RWPE2 (cell line): ENCODE data around the gene CDKL2.

Experiments
- ATAC-seq: fragments of 200-7000 bp; cut with Tn5 transposase; 3 replicates; pipeline ENCODE4 v1.9.1; 2021; ENCODE audit warnings: low read depth
- DNase-seq: peaks from one replicate; pipeline ENCODE4 v3.0.0-alpha.2; 2020; ENCODE audit warnings: low spot score
- H3K27ac ChIP-seq: fragments of 450-650 bp; 2 replicates; pipeline ENCODE4 v1.5.1; 2017; ENCODE audit warnings: mild to moderate bottlenecking; ENCODE audit not compliant: poor library complexity, severe bottlenecking
- H3K27me3 ChIP-seq: fragments of 250-450 bp; sonication (Bioruptor Pico); 2 replicates; pipeline ENCODE4 v1.5.1; 2021; ENCODE audit warnings: mild to moderate bottlenecking, moderate library complexity; ENCODE audit not compliant: insufficient read depth, poor library complexity, severe bottlenecking
- H3K36me3 ChIP-seq: fragments of 250-450 bp; sonication (Bioruptor Pico); 2 replicates; pipeline ENCODE4 v1.5.1; 2020; ENCODE audit warnings: low read depth, mild to moderate bottlenecking, moderate library complexity
- H3K4me1 ChIP-seq: fragments of 250-450 bp; sonication (Bioruptor Pico); 2 replicates; pipeline ENCODE4 v1.5.1; 2021; ENCODE audit warnings: mild to moderate bottlenecking, moderate library complexity; ENCODE audit not compliant: insufficient read depth, poor library complexity, severe bottlenecking
- H3K4me3 ChIP-seq: fragments of 250-450 bp; sonication (Bioruptor Pico); 2 replicates; pipeline ENCODE4 v1.5.1; 2021; ENCODE audit warnings: mild to moderate bottlenecking, moderate library complexity; ENCODE audit not compliant: severe bottlenecking
- H3K9me3 ChIP-seq: fragments of 250-450 bp; sonication (Bioruptor Pico); 2 replicates; pipeline ENCODE4 v1.5.1; 2021; ENCODE audit warnings: mild to moderate bottlenecking, moderate library complexity; ENCODE audit not compliant: severe bottlenecking
- TF ChIP-seq, protein P1 (sequence below): fragments of 450-650 bp; IDR thresholded peaks from one replicate; pipeline ENCODE4 v1.5.1; 2017; ENCODE audit warnings: mild to moderate bottlenecking, moderate library complexity; ENCODE audit not compliant: poor library complexity, severe bottlenecking

Gene CDKL2

DNA sequence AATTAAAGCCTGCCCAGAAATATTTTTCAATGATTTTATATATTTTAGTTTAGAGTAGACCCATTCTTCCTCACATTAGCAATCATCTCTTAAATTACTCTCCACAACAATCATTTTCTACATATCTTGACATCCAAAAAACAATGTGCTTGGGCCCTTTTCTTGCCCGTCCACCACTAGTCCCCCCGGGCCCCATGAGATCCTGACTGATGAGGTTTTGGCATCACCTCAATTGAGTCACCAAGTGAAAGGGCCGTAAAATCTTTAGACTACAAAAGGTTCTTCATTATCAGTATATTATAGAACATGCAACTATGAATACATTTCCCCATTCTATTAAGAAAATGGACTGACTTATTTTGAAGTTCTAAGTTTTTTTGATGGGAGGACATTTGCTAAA is 4.0 kb upstream of the CDKL2 start:
- H3K4me3 ChIP-seq = no peak overlapping the region
- no peak overlapping the region for H3K27ac ChIP-seq
- no peaks in the 10 kb centered on the region for H3K27me3 ChIP-seq
- H3K4me1 ChIP-seq = peaks cover 5% of the 10 kb centered on the region
- TF ChIP-seq, protein P1, sequence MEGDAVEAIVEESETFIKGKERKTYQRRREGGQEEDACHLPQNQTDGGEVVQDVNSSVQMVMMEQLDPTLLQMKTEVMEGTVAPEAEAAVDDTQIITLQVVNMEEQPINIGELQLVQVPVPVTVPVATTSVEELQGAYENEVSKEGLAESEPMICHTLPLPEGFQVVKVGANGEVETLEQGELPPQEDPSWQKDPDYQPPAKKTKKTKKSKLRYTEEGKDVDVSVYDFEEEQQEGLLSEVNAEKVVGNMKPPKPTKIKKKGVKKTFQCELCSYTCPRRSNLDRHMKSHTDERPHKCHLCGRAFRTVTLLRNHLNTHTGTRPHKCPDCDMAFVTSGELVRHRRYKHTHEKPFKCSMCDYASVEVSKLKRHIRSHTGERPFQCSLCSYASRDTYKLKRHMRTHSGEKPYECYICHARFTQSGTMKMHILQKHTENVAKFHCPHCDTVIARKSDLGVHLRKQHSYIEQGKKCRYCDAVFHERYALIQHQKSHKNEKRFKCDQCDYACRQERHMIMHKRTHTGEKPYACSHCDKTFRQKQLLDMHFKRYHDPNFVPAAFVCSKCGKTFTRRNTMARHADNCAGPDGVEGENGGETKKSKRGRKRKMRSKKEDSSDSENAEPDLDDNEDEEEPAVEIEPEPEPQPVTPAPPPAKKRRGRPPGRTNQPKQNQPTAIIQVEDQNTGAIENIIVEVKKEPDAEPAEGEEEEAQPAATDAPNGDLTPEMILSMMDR = no peak
- no peak for ATAC-seq
- no peaks in the 10 kb centered on the region for H3K36me3 ChIP-seq
- H3K9me3 ChIP-seq = no peaks in the 10 kb centered on the region
- DNase-seq = no peak

DNA sequence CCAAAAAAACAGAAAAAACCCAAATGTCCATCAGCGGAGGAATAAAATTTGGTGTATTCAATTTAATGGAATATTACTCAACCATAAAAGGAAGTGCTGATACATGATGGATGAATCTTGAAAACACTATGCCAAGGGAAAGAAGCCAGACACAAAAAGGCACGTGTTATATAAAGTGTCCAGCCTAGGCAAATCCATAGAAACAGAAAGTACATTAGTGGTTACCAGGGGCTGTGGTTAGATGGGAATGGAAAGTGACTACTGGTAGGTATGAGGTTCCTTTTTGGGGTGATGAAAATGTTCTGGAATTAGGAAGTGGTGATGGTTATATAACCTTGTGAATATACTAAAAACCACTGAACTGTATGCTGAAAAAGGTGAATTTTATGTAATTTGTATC is 3.5 kb upstream of the CDKL2 start:
- no peak for ATAC-seq
- peaks cover 8% of the 10 kb centered on the region for H3K4me1 ChIP-seq
- H3K27me3 ChIP-seq = no peaks in the 10 kb centered on the region
- no peak overlapping the region for H3K27ac ChIP-seq
- no peak overlapping the region for H3K4me3 ChIP-seq
- TF ChIP-seq, protein P1 = no peak
- no peaks in the 10 kb centered on the region for H3K36me3 ChIP-seq
- H3K9me3 ChIP-seq = no peaks in the 10 kb centered on the region
- no peak for DNase-seq

DNA sequence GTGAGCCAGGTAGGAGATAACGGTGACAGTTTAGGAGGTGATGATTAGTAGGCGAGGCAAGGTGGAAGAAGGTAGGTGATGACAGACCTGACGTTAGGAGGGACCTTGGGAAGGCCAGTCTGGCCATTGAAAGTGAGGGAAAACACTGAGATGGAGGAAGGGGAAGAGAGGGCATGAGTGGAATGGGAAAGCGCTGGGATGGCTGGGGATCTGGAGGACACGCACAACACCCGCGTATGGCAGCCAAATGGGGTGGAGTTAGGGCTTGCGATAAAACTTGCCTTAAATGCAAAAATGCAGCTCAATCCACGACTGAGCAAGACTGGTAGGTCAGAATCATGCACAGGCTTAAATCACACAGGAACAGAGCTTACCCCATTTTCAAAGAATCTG is 605 bp upstream of the CDKL2 start:
- H3K4me3 ChIP-seq = peak overlapping the region; percentile 36
- no peaks in the 10 kb centered on the region for H3K9me3 ChIP-seq
- DNase-seq (no peak), ATAC-seq (no peak)
- H3K36me3 ChIP-seq = no peaks in the 10 kb centered on the region
- H3K27ac ChIP-seq = no peak overlapping the region
- TF ChIP-seq, protein P1 = no peak
- H3K27me3 ChIP-seq = no peaks in the 10 kb centered on the region
- peaks cover 8% of the 10 kb centered on the region for H3K4me1 ChIP-seq

DNA sequence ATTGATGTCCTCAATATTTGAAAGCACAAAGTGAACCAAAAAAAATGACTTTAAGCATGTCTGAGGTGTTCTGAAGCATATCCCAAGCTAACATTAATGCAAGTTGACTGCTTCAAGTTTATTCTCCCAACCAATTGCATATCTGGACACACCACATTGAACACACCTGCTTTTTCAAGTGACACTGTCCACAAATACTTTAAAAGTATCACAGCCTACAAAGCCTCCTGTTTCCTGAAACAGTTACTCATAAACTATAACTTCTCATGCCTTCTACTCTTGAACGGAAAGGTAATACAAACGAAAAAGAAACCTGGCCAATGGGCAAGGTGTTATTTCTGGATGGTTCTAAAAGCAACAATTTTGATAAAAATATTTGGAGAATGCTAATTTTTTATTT is 1.1 kb downstream of the CDKL2 start:
- no peak overlapping the region for H3K4me3 ChIP-seq
- H3K9me3 ChIP-seq = no peaks in the 10 kb centered on the region
- no peak overlapping the region for H3K27ac ChIP-seq
- no peaks in the 10 kb centered on the region for H3K27me3 ChIP-seq
- TF ChIP-seq, protein P1 = no peak
- peaks cover 8% of the 10 kb centered on the region for H3K4me1 ChIP-seq
- H3K36me3 ChIP-seq = no peaks in the 10 kb centered on the region
- DNase-seq (no peak), ATAC-seq (no peak)

DNA sequence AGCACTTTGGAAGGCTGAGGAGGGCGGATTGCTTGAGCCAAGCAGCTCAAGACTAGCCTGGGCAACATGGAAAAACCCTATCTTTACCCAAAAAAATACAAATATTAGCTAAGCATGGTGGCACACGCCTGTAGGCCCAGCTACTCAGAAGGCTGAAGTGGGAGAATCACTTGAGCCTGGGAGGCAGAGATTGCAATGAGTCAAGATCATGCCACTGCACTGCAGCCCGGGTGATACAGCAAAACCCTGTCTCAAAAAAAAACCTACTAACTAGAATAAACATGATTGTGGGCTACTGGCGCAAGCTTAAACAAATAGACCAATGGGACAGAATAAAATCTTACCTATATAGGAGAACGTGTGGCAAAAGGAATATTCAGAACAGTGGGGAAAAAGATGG is 7.3 kb downstream of the CDKL2 start:
- peaks cover 2% of the 10 kb centered on the region for H3K9me3 ChIP-seq
- H3K4me3 ChIP-seq = no peak overlapping the region
- TF ChIP-seq, protein P1 = no peak
- no peak for ATAC-seq
- DNase-seq = no peak
- H3K27ac ChIP-seq = no peak overlapping the region
- H3K36me3 ChIP-seq = no peaks in the 10 kb centered on the region
- H3K27me3 ChIP-seq = no peaks in the 10 kb centered on the region
- H3K4me1 ChIP-seq = no peaks in the 10 kb centered on the region
